Measurements from ENCODE around the gene AIF1.

The AIF1 gene

GRCh38 chr6:31665501-31666336, 50.7 kb downstream of the AIF1 start, which contains the start of gene CSNK2B:
Gene CSNK2B (plus strand): TSS chr6:31666080. CDS start chr6:31666832, 752 bp downstream.
- TF ChIP-seq, protein P1, sequence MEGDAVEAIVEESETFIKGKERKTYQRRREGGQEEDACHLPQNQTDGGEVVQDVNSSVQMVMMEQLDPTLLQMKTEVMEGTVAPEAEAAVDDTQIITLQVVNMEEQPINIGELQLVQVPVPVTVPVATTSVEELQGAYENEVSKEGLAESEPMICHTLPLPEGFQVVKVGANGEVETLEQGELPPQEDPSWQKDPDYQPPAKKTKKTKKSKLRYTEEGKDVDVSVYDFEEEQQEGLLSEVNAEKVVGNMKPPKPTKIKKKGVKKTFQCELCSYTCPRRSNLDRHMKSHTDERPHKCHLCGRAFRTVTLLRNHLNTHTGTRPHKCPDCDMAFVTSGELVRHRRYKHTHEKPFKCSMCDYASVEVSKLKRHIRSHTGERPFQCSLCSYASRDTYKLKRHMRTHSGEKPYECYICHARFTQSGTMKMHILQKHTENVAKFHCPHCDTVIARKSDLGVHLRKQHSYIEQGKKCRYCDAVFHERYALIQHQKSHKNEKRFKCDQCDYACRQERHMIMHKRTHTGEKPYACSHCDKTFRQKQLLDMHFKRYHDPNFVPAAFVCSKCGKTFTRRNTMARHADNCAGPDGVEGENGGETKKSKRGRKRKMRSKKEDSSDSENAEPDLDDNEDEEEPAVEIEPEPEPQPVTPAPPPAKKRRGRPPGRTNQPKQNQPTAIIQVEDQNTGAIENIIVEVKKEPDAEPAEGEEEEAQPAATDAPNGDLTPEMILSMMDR (IDR thresholded peaks at IDR 0.05; ENCODE audit: low read depth, low read length, missing control alignments): peak; percentile 10
- peak; percentile 95 for DNase-seq (ENCODE audit: low read depth)
- peak within 1 kb of the TSS; percentile 90 for H3K4me3 ChIP-seq (ENCODE audit: low read depth, low read length)

GRCh38 chr6:31666337-31666965, 51.4 kb downstream of the AIF1 start:
- peak overlapping the region; percentile 90 for H3K4me3 ChIP-seq (ENCODE audit: low read depth, low read length)
- no peak for DNase-seq (ENCODE audit: low read depth)
- TF ChIP-seq, protein P1 (IDR thresholded peaks at IDR 0.05; ENCODE audit: low read depth, low read length, missing control alignments): no peak
